ENCODE results near the gene KCNG4. TPM values are rescaled to one million over a fixed set of nuclear protein-coding genes. Genes with fewer than 3 reads are reported as not detected.

KCNG4 gene
- total and polyA plus RNA-seq, 11 donors: not detected

DNA sequence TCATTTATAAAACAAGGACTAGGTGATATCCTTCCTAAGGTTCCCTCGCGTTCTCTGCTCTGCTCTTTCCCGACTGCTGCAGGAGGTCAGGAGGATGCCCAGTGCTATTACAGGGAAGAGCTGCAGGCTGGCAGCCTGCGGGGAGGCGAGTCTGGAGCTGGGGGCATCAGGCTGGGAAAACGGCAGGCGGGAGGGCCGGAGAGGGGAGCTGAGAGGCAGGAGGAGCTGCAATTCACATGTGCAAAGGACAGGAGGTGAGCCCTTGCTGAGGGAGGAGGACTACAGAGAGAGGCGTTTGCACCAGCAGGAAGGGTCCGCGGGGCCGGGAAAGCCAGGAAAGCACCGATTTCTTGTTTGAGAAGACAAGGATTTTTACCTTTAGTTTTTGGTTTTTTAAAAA, 40.7 kb downstream of the KCNG4 start:
- Histone ChIP-seq H3K36me3 (no peaks in the 10 kb centered on the region), H3K4me1 (peaks cover 0 to 14% (median 0%) of the 10 kb centered on the region in 12 donors), H3K4me3 (no peak overlapping the region), H3K27me3 (peaks cover 0 to 10% (median 0%) of the 10 kb centered on the region in 9 donors), H3K27ac (peak overlapping the region in 1 of 12 donors; percentile 58), H3K9me3 (no peaks in the 10 kb centered on the region)
- intact Hi-C loops (cut with DNase I): loop anchor here in 1 of 10 donors (10.0 kb wide), 1 partner anchor 286 kb away; no protein-coding TSS in a partner anchor
- DNase-seq: no peak
- ATAC-seq: no peak
- 58 to 71% (median 66%) methylated on average over 13 of the region's 13 CpGs for WGBS, 4 donors
- TF ChIP-seq, protein P1, sequence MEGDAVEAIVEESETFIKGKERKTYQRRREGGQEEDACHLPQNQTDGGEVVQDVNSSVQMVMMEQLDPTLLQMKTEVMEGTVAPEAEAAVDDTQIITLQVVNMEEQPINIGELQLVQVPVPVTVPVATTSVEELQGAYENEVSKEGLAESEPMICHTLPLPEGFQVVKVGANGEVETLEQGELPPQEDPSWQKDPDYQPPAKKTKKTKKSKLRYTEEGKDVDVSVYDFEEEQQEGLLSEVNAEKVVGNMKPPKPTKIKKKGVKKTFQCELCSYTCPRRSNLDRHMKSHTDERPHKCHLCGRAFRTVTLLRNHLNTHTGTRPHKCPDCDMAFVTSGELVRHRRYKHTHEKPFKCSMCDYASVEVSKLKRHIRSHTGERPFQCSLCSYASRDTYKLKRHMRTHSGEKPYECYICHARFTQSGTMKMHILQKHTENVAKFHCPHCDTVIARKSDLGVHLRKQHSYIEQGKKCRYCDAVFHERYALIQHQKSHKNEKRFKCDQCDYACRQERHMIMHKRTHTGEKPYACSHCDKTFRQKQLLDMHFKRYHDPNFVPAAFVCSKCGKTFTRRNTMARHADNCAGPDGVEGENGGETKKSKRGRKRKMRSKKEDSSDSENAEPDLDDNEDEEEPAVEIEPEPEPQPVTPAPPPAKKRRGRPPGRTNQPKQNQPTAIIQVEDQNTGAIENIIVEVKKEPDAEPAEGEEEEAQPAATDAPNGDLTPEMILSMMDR (IDR thresholded peaks at IDR 0.05): no peak
- TF ChIP-seq POLR2A (IDR thresholded peaks at IDR 0.05): no peak

DNA sequence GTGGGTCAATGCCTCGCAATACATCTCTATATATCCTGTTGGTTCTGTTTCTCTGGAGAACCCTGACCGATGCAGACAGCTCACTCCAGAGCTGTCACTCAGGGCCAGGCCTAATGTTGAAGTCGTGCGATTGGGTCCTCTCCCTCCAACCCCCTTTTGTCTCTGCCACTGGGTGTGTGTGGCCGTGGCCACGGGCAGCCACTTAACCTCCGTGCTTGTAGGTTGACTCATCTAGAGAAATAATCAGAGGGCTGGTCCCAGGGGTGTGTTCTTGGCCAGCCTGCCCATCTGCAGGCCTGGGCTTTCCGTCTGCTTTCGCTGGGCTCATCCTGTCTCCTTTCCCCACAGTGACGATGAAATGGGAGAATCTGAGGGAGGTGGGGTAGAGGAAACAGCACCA, 41.4 kb downstream of the KCNG4 start:
- no peaks in the 10 kb centered on the region for H3K9me3 ChIP-seq
- peaks cover 0 to 14% (median 0%) of the 10 kb centered on the region in 12 donors for H3K4me1 ChIP-seq
- intact Hi-C loops (cut with DNase I): loop anchor here in 1 of 10 donors (10.0 kb wide), 1 partner anchor 286 kb away; no protein-coding TSS in a partner anchor
- 53 to 74% (median 71%) methylated on average over 10 of the region's 10 CpGs for WGBS, 4 donors
- no peak overlapping the region for H3K27ac ChIP-seq
- no peaks in the 10 kb centered on the region for H3K36me3 ChIP-seq
- TF ChIP-seq POLR2A (IDR thresholded peaks at IDR 0.05): no peak
- TF ChIP-seq, protein P1 (IDR thresholded peaks at IDR 0.05): no peak
- ATAC-seq: no peak
- no peak overlapping the region for H3K4me3 ChIP-seq
- no peak for DNase-seq
- peaks cover 0 to 10% (median 0%) of the 10 kb centered on the region in 9 donors for H3K27me3 ChIP-seq

DNA sequence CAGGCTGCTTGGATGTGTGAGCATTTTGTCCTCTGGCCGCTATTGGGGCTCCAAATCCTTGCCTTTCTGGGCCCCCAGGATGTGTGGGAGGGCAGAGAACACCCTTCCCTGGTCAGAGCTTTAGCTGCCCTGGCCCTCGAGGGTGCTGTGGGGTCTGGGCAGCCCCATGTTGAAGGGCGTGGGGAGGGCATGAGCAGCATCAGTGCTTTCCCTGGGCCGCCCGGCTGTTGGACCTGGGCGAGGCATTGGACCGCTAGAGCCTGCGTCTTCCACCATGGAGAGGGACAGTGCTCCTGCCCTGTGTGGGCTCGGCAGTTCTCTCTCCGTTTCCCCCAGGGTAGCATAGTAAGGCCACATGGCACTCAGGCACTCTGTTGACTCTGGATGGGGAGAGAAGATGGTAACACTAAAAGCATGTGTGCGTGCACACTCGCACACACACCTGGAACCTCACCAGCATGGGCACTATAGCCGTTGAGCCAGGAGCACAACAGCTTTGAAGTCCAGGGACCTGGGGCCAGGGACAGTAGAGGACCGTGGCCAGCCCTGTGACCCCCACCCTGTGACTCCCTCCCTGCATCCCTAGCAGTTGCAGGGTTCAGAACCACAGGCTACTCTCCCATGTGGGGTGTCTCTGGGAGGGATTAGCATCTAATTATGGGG, 42.2 kb downstream of the KCNG4 start:
- intact Hi-C loops (cut with DNase I): loop anchor here in 1 of 10 donors (10.0 kb wide), 1 partner anchor 287 kb away; no protein-coding TSS in a partner anchor
- H3K27me3 ChIP-seq: peaks cover 0 to 10% (median 0%) of the 10 kb centered on the region in 9 donors
- 92 to 95% (median 94%) methylated on average over 11 to 14 of the region's 14 CpGs for WGBS, 4 donors

More for the DNA sequence above, 42.2 kb downstream of the KCNG4 start:
- Histone ChIP-seq H3K36me3 (no peaks in the 10 kb centered on the region), H3K9me3 (no peaks in the 10 kb centered on the region), H3K27ac (no peak overlapping the region), H3K4me1 (peaks cover 0 to 14% (median 0%) of the 10 kb centered on the region in 12 donors), H3K4me3 (no peak overlapping the region)
- TF ChIP-seq POLR2A (IDR thresholded peaks at IDR 0.05): no peak
- TF ChIP-seq, protein P1 (IDR thresholded peaks at IDR 0.05): no peak
- ATAC-seq (no peak), DNase-seq (no peak)
